DOHH2 (cell line): ENCODE data around the gene PBOV1.

Experiments used
- H3F3A ChIP-seq: fragments of 200-600 bp; sonication (generic), shearing (Covaris generic); 2 replicates; pipeline ENCODE4 v1.6.0; 2016; ENCODE audit warnings: antibody characterized with exemption, mild to moderate bottlenecking; ENCODE audit not compliant: control insufficient read depth, insufficient read depth
- H3K27ac ChIP-seq: fragments of 200-600 bp; sonication (generic); 2 replicates; pipeline ENCODE4 v1.5.1; 2014; ENCODE audit warnings: low read depth, mild to moderate bottlenecking, low read length, moderate library complexity
- H3K27me3 ChIP-seq: fragments of 200-600 bp; sonication (generic); 2 replicates; pipeline ENCODE4 v1.6.1; 2014; ENCODE audit warnings: mild to moderate bottlenecking, low read length, mixed read lengths; ENCODE audit not compliant: control insufficient read depth
- H3K36me3 ChIP-seq: fragments of 200-600 bp; sonication (generic); 2 replicates; pipeline ENCODE4 v1.6.1; 2014; ENCODE audit warnings: mild to moderate bottlenecking, low read length, moderate library complexity, mixed read lengths; ENCODE audit not compliant: control insufficient read depth
- H3K4me1 ChIP-seq: fragments of 200-600 bp; sonication (generic); 2 replicates; pipeline ENCODE4 v1.6.1; 2014; ENCODE audit warnings: mild to moderate bottlenecking, low read length, mixed read lengths; ENCODE audit not compliant: control insufficient read depth
- H3K4me2 ChIP-seq: fragments of 200-600 bp; sonication (generic); 2 replicates; pipeline ENCODE4 v1.6.0; 2014; ENCODE audit warnings: mild to moderate bottlenecking, low read length, moderate library complexity
- H3K4me3 ChIP-seq: fragments of 200-600 bp; sonication (generic); 2 replicates; pipeline ENCODE4 v1.5.1; 2014; ENCODE audit warnings: mild to moderate bottlenecking, low read length, mixed read lengths
- H3K79me2 ChIP-seq: fragments of 200-600 bp; sonication (generic); 2 replicates; pipeline ENCODE4 v1.6.1; 2014; ENCODE audit warnings: mild to moderate bottlenecking, low read length, mixed read lengths; ENCODE audit not compliant: control insufficient read depth
- H3K9me2 ChIP-seq: fragments of 200-600 bp; sonication (generic); replicated peaks from 2 replicates; pipeline ENCODE4 v1.6.1; 2014; ENCODE audit warnings: mild to moderate bottlenecking, low read length, mixed read lengths; ENCODE audit not compliant: control insufficient read depth
- H3K9me3 ChIP-seq: fragments of 200-600 bp; sonication (generic); 2 replicates; pipeline ENCODE4 v1.6.1; 2014; ENCODE audit warnings: antibody characterized with exemption, low read length, mixed read lengths; ENCODE audit not compliant: control insufficient read depth, insufficient read depth
- H4K20me1 ChIP-seq: fragments of 200-600 bp; sonication (generic); 2 replicates; pipeline ENCODE4 v1.6.0; 2014; ENCODE audit warnings: low read depth, mild to moderate bottlenecking, antibody characterized with exemption, low read length, moderate library complexity; ENCODE audit not compliant: control insufficient read depth, insufficient read depth
- EZH2phosphoT487 ChIP-seq: fragments of 200-600 bp; sonication (generic); IDR thresholded peaks from 2 replicates; pipeline ENCODE4 v1.6.1; 2017; ENCODE audit warnings: borderline replicate concordance, mild to moderate bottlenecking, antibody characterized with exemption, low read length, moderate library complexity, mixed read lengths
- TF ChIP-seq, protein P1 (sequence below): fragments of 200-600 bp; sonication (generic); IDR thresholded peaks from one replicate; pipeline ENCODE4 v1.5.1; 2014; ENCODE audit warnings: antibody characterized with exemption, mild to moderate bottlenecking, low read depth, low read length; ENCODE audit not compliant: poor library complexity, severe bottlenecking

Gene PBOV1

DNA sequence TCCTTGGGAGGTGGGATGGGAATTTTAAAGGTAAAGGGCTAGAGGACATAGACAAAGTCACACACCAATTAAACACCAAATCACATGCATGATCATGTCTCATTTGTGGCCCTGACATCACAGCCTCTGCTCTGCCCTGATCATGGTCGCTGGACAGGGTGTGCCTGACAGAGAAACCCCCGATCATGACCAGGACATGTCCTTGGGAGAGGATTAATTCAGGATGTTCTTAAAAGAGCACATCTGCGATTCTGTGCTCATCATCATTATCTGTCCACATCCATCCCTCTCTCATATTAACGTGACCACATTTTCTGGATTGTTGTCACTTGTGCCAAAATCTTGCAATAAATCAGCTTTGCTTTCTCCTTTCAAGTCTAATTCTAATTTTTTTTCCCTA, 7.7 kb upstream of the PBOV1 start:
- no peak overlapping the region for H3K4me3 ChIP-seq
- no peak for TF ChIP-seq EZH2phosphoT487
- TF ChIP-seq, protein P1, sequence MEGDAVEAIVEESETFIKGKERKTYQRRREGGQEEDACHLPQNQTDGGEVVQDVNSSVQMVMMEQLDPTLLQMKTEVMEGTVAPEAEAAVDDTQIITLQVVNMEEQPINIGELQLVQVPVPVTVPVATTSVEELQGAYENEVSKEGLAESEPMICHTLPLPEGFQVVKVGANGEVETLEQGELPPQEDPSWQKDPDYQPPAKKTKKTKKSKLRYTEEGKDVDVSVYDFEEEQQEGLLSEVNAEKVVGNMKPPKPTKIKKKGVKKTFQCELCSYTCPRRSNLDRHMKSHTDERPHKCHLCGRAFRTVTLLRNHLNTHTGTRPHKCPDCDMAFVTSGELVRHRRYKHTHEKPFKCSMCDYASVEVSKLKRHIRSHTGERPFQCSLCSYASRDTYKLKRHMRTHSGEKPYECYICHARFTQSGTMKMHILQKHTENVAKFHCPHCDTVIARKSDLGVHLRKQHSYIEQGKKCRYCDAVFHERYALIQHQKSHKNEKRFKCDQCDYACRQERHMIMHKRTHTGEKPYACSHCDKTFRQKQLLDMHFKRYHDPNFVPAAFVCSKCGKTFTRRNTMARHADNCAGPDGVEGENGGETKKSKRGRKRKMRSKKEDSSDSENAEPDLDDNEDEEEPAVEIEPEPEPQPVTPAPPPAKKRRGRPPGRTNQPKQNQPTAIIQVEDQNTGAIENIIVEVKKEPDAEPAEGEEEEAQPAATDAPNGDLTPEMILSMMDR: no peak
- H4K20me1 ChIP-seq: no peaks in the 10 kb centered on the region
- no peaks in the 10 kb centered on the region for H3K27me3 ChIP-seq
- H3F3A ChIP-seq: no peaks in the 10 kb centered on the region
- H3K9me3 ChIP-seq: no peaks in the 10 kb centered on the region
- H3K36me3 ChIP-seq: no peaks in the 10 kb centered on the region
- H3K9me2 ChIP-seq: no peaks in the 10 kb centered on the region
- no peak overlapping the region for H3K4me2 ChIP-seq
- no peaks in the 10 kb centered on the region for H3K4me1 ChIP-seq
- no peak overlapping the region for H3K27ac ChIP-seq
- H3K79me2 ChIP-seq: no peaks in the 10 kb centered on the region

DNA sequence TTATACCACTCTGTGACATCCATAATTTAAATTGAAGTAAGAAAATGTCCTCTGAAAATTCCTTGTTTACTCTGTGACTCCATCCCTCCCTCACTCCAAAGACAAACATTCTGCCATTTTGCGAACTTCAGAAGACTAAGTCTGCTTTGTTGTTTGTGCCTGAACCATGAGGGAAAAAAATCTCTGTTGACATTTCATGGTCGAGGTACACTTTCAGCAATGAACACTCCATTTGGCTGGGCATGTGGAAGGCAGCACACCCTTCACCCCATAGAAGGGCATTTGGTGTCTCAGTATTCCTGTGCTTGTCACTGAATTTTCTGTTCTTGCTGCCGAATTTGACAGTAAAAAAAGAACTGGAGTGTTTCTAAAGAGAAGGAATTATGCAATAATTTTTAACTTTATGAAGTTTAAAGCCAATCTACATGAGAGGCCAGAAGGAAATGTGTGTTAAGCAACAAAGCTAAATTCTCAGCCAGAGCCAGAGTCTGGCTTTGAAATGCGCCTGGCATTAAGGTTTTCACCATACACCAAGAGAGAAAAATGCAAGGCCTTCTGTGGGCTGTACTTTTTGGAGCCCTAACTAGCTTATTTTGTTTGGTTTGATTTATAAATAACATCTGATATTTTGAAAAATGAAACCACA, 4.7 kb upstream of the PBOV1 start:
- Histone ChIP-seq H3K9me3 (no peaks in the 10 kb centered on the region), H3K36me3 (no peaks in the 10 kb centered on the region), H3K27me3 (no peaks in the 10 kb centered on the region), H4K20me1 (no peaks in the 10 kb centered on the region), H3K9me2 (no peaks in the 10 kb centered on the region), H3K4me1 (no peaks in the 10 kb centered on the region), H3F3A (no peaks in the 10 kb centered on the region), H3K79me2 (no peaks in the 10 kb centered on the region), H3K27ac (no peak overlapping the region), H3K4me2 (no peak overlapping the region), H3K4me3 (no peak overlapping the region)
- no peak for TF ChIP-seq EZH2phosphoT487
- TF ChIP-seq, protein P1: no peak

DNA sequence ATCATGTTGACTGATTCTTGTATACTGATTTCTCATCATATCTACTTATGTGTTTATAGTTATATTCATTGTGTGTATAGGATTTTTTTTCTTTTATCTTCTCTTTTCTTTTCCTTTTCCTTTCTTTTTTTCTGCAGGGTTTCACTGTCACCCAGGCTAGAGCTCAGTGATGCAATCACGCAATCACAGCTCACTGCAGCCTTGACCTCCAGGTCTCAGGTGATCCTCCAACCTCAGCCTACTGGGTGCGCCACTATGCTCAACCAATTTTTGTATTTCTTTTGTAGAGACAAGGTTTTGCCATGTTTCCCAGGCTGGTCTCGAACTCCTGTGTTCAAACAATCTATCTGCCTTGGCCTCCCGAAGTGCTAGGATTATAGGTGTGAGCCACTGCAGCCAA, 1.6 kb upstream of the PBOV1 start:
- H3F3A ChIP-seq: no peaks in the 10 kb centered on the region
- H3K36me3 ChIP-seq: no peaks in the 10 kb centered on the region
- no peaks in the 10 kb centered on the region for H3K79me2 ChIP-seq
- no peak for TF ChIP-seq EZH2phosphoT487
- TF ChIP-seq, protein P1: no peak
- H3K4me2 ChIP-seq: no peak overlapping the region
- no peaks in the 10 kb centered on the region for H4K20me1 ChIP-seq
- no peaks in the 10 kb centered on the region for H3K27me3 ChIP-seq
- H3K9me2 ChIP-seq: no peaks in the 10 kb centered on the region
- H3K27ac ChIP-seq: no peak overlapping the region
- H3K4me3 ChIP-seq: no peak overlapping the region
- H3K4me1 ChIP-seq: no peaks in the 10 kb centered on the region
- H3K9me3 ChIP-seq: no peaks in the 10 kb centered on the region

DNA sequence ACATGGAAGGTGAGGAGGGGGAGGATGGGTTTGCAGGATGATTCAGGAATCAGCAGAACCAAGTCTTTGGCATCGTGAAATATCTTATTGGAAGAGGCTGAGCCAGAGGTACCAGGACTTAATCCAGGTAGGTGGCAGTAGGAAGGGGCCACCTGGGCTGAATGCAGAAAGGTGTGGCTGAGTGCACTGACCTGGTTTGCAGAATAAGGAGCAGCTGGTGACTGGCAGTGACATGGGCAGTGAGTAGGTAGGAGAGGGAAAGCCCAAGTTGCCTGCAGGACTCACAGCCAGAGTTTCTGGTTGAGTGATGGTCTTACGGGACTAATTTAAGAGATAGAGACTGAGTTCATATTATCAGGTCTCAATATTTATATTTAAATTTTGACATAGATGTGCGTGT, 1.1 kb upstream of the PBOV1 start:
- Histone ChIP-seq H3K4me2 (no peak overlapping the region), H3K4me1 (no peaks in the 10 kb centered on the region), H3K4me3 (no peak overlapping the region), H3K79me2 (no peaks in the 10 kb centered on the region), H3F3A (no peaks in the 10 kb centered on the region), H3K9me2 (no peaks in the 10 kb centered on the region), H3K27ac (no peak overlapping the region), H3K36me3 (no peaks in the 10 kb centered on the region), H3K9me3 (no peaks in the 10 kb centered on the region), H4K20me1 (no peaks in the 10 kb centered on the region), H3K27me3 (no peaks in the 10 kb centered on the region)
- no peak for TF ChIP-seq EZH2phosphoT487
- TF ChIP-seq, protein P1: no peak
